Calu3 (cell line): Measurements from ENCODE around the gene TMC7. TPM values are rescaled to one million over a fixed set of nuclear protein-coding genes. Genes with fewer than 3 reads are reported as not detected.

Experiments used
- Bru-seq: library from RNA; stranded (reverse); fragments of 400-500 nt; gene quantifications from one replicate; lab custom pipeline; 2021; lab: Mats Ljungman, UMichigan
- BruChase-seq, 2 experiments: library from RNA; stranded (reverse); fragments of 400-500 nt; gene quantifications; one replicate each; lab custom pipeline; 2021; lab: Mats Ljungman, UMichigan
- BruUV-seq: library from RNA; stranded (reverse); fragments of 400-500 nt; replicated peaks from 2 replicates; lab custom pipeline; 2021; lab: Mats Ljungman, UMichigan
- CTCF ChIA-PET: fragments of 300-600 bp; sonication (Branson Sonifier 250); formaldehyde crosslinking; loops from one replicate; lab custom pipeline; 2022; ENCODE audit warnings: antibody characterized with exemption; lab: Charles Lee
- DNase-seq: peaks from one replicate; pipeline ENCODE4 v3.0.0; 2022
- H3K27ac Mint-ChIP-seq: one replicate; pipeline ENCODE4 v1.8.0; 2022; ENCODE audit warnings: mixed read lengths; ENCODE audit not compliant: unreplicated experiment
- H3K27me3 Mint-ChIP-seq: one replicate; pipeline ENCODE4 v1.8.0; 2022; ENCODE audit warnings: mixed read lengths; ENCODE audit not compliant: unreplicated experiment
- H3K36me3 Mint-ChIP-seq: one replicate; pipeline ENCODE4 v1.8.0; 2022; ENCODE audit warnings: mild to moderate bottlenecking, moderate library complexity, mixed read lengths; ENCODE audit not compliant: insufficient read depth, unreplicated experiment
- H3K4me1 Mint-ChIP-seq: one replicate; pipeline ENCODE4 v1.8.0; 2022; ENCODE audit warnings: mild to moderate bottlenecking, low read depth, mixed read lengths; ENCODE audit not compliant: unreplicated experiment
- H3K4me3 Mint-ChIP-seq: one replicate; pipeline ENCODE4 v1.8.0; 2022; ENCODE audit warnings: mild to moderate bottlenecking, low read depth, moderate library complexity, mixed read lengths; ENCODE audit not compliant: unreplicated experiment
- H3K9me3 Mint-ChIP-seq: one replicate; pipeline ENCODE4 v1.8.0; 2022; ENCODE audit warnings: low read depth, mixed read lengths; ENCODE audit not compliant: unreplicated experiment
- CTCF ChIP-seq: fragments of 200-600 bp; IDR thresholded peaks from one replicate; pipeline ENCODE4 v1.8.0; 2022; ENCODE audit warnings: antibody characterized with exemption; ENCODE audit not compliant: unreplicated experiment
- intact Hi-C: fragments of 100-400 bp; cut with micrococcal nuclease; formaldehyde crosslinking; loops from one replicate; pipeline ENCODE4 v1.10.0; 2022; ENCODE audit not compliant: unreplicated experiment
- long read RNA-seq: library from polyadenylated mRNA; stranded (forward); transcript quantifications from one replicate; pipeline ENCODE4 v2.0.0, GENCODE V29; 2022
- total RNA-seq: library from RNA; stranded (reverse); gene quantifications from 2 replicates; pipeline ENCODE4 v1.2.3, GENCODE V29; 2022

TMC7 gene
- total RNA-seq (10.1 and 10.8 TPM in 2 replicates), Bru-seq, nascent RNA (percentile 70 among the genes with signal in this experiment), BruChase-seq, experiment 1, labeled RNA remaining after a 6-hour chase (percentile 58 among the genes with signal in this experiment), BruChase-seq, experiment 2, labeled RNA remaining after a 2-hour chase (percentile 59 among the genes with signal in this experiment)
- long read RNA-seq, transcript TMC7-201 (16 exons, 3,640 nt) = major isoform, 6 of 24 reads
- long read RNA-seq, partial matches to known transcripts = 1 of 24 reads
- long read RNA-seq, other reads (novel, unspliced or antisense) = 17 of 24 reads

- TSS peak; percentile 88 for BruUV-seq
- CTCF ChIA-PET = interaction anchor here (0.6 to 2.7 kb wide), 16 partner anchors 9 to 182 kb away, joined by 3 to 32 read pairs (median 5); partner anchors contain the start of genes ARL6IP1 and COQ7
Measured at GRCh38 chr16:18983565-18984434, at the start of gene TMC7. TSS of gene TMC7 (plus strand) at chr16:18983934. CDS start at chr16:18984064, 130 bp downstream.

GRCh38 chr16:18936727-18937340 is 46.9 kb upstream of the TMC7 start:
- Mint-ChIP-seq H3K36me3 (no peaks in the 10 kb centered on the region), H3K27me3 (no peaks in the 10 kb centered on the region), H3K9me3 (no peaks in the 10 kb centered on the region), H3K27ac (no peak overlapping the region), H3K4me3 (no peak overlapping the region), H3K4me1 (peaks cover 7% of the 10 kb centered on the region)
- CTCF ChIA-PET = no interaction called here
- no peak for DNase-seq
- TF ChIP-seq CTCF = no peak
- BruUV-seq = no TSS peak
- intact Hi-C loops = no loop called here

More at GRCh38 chr16:18983565-18984434, at the start of gene TMC7:
- Mint-ChIP-seq H3K36me3 (peaks cover 32% of the 10 kb centered on the region), H3K27ac (peak within 1 kb of the TSS; percentile 70), H3K4me1 (peaks cover 14% of the 10 kb centered on the region), H3K4me3 (peak within 1 kb of the TSS; percentile 75), H3K27me3 (no peaks in the 10 kb centered on the region), H3K9me3 (no peaks in the 10 kb centered on the region)
- intact Hi-C loops = loop anchor here (1.0 to 10.0 kb wide), 5 partner anchors 15 to 521 kb away; no protein-coding TSS in a partner anchor
- peak; percentile 99 for DNase-seq
- peak; percentile 92 for TF ChIP-seq CTCF

- Mint-ChIP-seq H3K9me3 (no peaks in the 10 kb centered on the region), H3K4me1 (peaks cover 7% of the 10 kb centered on the region), H3K27me3 (no peaks in the 10 kb centered on the region), H3K36me3 (no peaks in the 10 kb centered on the region), H3K27ac (no peak overlapping the region), H3K4me3 (no peak overlapping the region)
- intact Hi-C loops = no loop called here
- BruUV-seq = no TSS peak
- TF ChIP-seq CTCF = no peak
- CTCF ChIA-PET = no interaction called here
- no peak for DNase-seq
Measured at GRCh38 chr16:18937390-18937789, 46.3 kb upstream of the TMC7 start.

- DNase-seq = no peak
- intact Hi-C loops = no loop called here
- CTCF ChIA-PET = interaction anchor here (0.6 kb wide), 1 partner anchor 17 kb away, joined by 3 read pairs; no protein-coding TSS in a partner anchor
- BruUV-seq = no TSS peak
- Mint-ChIP-seq H3K27me3 (no peaks in the 10 kb centered on the region), H3K4me3 (no peak overlapping the region), H3K9me3 (no peaks in the 10 kb centered on the region), H3K27ac (no peak overlapping the region), H3K36me3 (no peaks in the 10 kb centered on the region), H3K4me1 (peaks cover 7% of the 10 kb centered on the region)
- TF ChIP-seq CTCF = no peak
Measured at GRCh38 chr16:18938986-18939385, 44.7 kb upstream of the TMC7 start.
